NK-92 treated with Interleukin-12 subunit alpha and Interleukin-12 subunit beta, amount 100 ng/mL, for 24 hours (cell line): Measurements from ENCODE around the gene PCP4.

ENCODE experiments used
- DNase-seq: peaks from one replicate; lab custom pipeline; 2025; lab: John Stamatoyannopoulos, UW

The PCP4 gene

DNA sequence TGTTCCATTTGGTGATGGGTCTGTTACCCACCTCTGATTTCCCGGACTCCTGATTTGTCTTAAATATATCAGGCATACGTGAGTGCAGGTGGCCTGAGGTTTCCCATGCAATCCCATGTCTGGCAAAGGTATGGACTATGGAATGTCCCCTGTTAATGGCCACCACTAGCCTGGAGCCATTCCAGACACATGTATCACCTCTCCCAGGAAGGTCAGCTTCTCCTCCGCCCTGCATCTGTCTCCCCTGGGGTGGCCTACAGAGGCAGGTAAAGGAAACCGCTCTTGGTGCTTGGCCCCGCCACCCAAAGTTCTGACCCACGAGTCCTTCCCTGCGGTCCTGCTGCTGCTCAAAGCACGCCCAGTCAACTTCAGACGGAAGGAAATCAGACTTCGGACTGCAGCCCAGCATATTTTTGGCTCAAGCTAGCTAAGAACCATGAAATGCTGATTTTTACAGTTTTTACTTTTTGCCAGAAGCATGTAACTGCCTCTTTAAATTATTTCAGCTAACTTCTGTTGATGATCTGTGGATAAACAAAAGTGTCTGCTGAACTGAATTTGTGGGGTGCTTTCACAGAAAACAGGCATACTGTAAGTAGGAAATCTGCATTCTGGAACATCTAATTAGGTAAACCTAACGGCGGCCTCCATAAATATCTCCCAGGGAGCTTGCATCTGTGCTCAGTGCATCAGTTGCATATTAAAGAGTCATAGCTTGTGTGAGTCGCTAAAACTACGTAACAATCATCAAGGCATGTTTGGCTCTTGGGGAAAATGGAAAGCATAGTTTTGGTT is 105.9 kb downstream of the PCP4 start:
- no peak for DNase-seq

- no peak for DNase-seq
These were observed 109.6 kb downstream of the PCP4 start for GRCh38 chr21:39976800-39977199.
